Measurements from ENCODE around the gene CTNNA3. TPM values are rescaled to one million over a fixed set of nuclear protein-coding genes. Genes with fewer than 3 reads are reported as not detected.

The CTNNA3 gene
- total RNA-seq, 1 experiment from 2014 or later, result 0.85 TPM

GRCh38 chr10:66322777-66323176 lies 1373.2 kb downstream of the CTNNA3 start:
- TF ChIP-seq POLR2AphosphoS5 (IDR thresholded peaks at IDR 0.05; ENCODE audit: low read depth, low read length), result no peak
- intact Hi-C loops (cut with micrococcal nuclease; ENCODE audit: unreplicated experiment) (no loop called here), in situ Hi-C loops (cut with HindIII; ENCODE audit: low pct_unique_long_range_greater_than_20kb, low sequenced_read_pairs) (no loop called here)
- H3K9me3 ChIP-seq (ENCODE audit: control insufficient read depth, insufficient read depth, low read depth, low read length), result no peaks in the 10 kb centered on the region
- H3K36me3 ChIP-seq (ENCODE audit: control insufficient read depth, insufficient read depth, low read length), result no peaks in the 10 kb centered on the region
- H3K27me3 ChIP-seq (ENCODE audit: control insufficient read depth, insufficient read depth, low read length), result no peaks in the 10 kb centered on the region
- DNase-seq (ENCODE audit: low read depth, low spot score) (no peak), ATAC-seq (no peak)
- H3K27ac ChIP-seq (ENCODE audit: low read length), result no peak overlapping the region
- no TSS peak for BruUV-seq (replicated peaks)
- no peaks in the 10 kb centered on the region for H3K4me1 ChIP-seq (ENCODE audit: control insufficient read depth, insufficient read depth, low read length)
- ChIA-PET POLR2A (no interaction called here), CTCF (no interaction called here)
- no peak overlapping the region for H3K4me3 ChIP-seq (ENCODE audit: low read depth in 2 of 2, low read length in 2 of 2)

- H3K4me1 ChIP-seq (ENCODE audit: control insufficient read depth, insufficient read depth, low read length), result no peaks in the 10 kb centered on the region
- no peak for DNase-seq (ENCODE audit: low read depth, low spot score)
- H3K4me3 ChIP-seq (ENCODE audit: low read depth in 2 of 2, low read length in 2 of 2), result no peak overlapping the region
- in situ Hi-C loops (cut with HindIII; ENCODE audit: low pct_unique_long_range_greater_than_20kb, low sequenced_read_pairs), result no loop called here
- BruUV-seq (replicated peaks), result no TSS peak
- no peaks in the 10 kb centered on the region for H3K9me3 ChIP-seq (ENCODE audit: control insufficient read depth, insufficient read depth, low read depth, low read length)
- no peak for TF ChIP-seq TCF7L2 (IDR thresholded peaks at IDR 0.05; ENCODE audit: low read depth, low read length)
- TF ChIP-seq SIN3A (IDR thresholded peaks at IDR 0.05; ENCODE audit: borderline replicate concordance, insufficient read depth, low read depth, low read length), result no peak
- TF ChIP-seq REST (IDR thresholded peaks at IDR 0.05; ENCODE audit: insufficient read depth in 1 of 2, low read depth in 2 of 2, low read length in 1 of 2), result no peak
- TF ChIP-seq, protein P1, sequence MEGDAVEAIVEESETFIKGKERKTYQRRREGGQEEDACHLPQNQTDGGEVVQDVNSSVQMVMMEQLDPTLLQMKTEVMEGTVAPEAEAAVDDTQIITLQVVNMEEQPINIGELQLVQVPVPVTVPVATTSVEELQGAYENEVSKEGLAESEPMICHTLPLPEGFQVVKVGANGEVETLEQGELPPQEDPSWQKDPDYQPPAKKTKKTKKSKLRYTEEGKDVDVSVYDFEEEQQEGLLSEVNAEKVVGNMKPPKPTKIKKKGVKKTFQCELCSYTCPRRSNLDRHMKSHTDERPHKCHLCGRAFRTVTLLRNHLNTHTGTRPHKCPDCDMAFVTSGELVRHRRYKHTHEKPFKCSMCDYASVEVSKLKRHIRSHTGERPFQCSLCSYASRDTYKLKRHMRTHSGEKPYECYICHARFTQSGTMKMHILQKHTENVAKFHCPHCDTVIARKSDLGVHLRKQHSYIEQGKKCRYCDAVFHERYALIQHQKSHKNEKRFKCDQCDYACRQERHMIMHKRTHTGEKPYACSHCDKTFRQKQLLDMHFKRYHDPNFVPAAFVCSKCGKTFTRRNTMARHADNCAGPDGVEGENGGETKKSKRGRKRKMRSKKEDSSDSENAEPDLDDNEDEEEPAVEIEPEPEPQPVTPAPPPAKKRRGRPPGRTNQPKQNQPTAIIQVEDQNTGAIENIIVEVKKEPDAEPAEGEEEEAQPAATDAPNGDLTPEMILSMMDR (IDR thresholded peaks at IDR 0.05), result no peak
- no peak for TF ChIP-seq POLR2AphosphoS5 (IDR thresholded peaks at IDR 0.05; ENCODE audit: low read depth, low read length)
- no peaks in the 10 kb centered on the region for H3K36me3 ChIP-seq (ENCODE audit: control insufficient read depth, insufficient read depth, low read length)
- H3K27me3 ChIP-seq (ENCODE audit: control insufficient read depth, insufficient read depth, low read length), result no peaks in the 10 kb centered on the region
- CTCF ChIA-PET, result no interaction called here
- POLR2A ChIA-PET, result interaction anchor here (0.6 kb wide), 1 partner anchor 308 kb away, joined by 3 read pairs; no protein-coding TSS in a partner anchor
- no peak for ATAC-seq
- no peak overlapping the region for H3K27ac ChIP-seq (ENCODE audit: low read length)
- intact Hi-C loops (cut with micrococcal nuclease; ENCODE audit: unreplicated experiment), result no loop called here
These were observed 1374.0 kb downstream of the CTNNA3 start for GRCh38 chr10:66321723-66322665.

DNA sequence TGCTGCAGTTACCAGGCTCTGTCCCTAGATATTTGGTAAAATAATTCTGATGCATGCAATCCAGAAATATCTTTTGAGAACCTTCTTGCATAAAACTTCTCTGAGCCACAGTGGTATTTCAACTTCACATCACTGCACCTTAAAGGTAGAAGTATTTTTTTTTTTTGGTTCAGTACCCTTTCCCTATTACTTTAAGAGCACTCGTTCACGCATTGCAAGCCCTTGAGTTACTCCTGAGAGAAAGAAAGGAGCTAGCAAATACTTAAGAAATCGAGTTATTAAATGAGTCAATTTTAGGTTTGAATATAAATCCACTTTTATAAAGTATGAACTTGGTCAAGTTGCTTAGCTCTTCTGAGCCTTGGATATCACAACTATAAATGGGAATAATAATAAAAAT lies 1377.2 kb downstream of the CTNNA3 start:
- intact Hi-C loops (cut with micrococcal nuclease; ENCODE audit: unreplicated experiment) (no loop called here), in situ Hi-C loops (cut with HindIII; ENCODE audit: low pct_unique_long_range_greater_than_20kb, low sequenced_read_pairs) (no loop called here)
- H3K27ac ChIP-seq (ENCODE audit: low read length), result no peak overlapping the region
- ATAC-seq, result no peak
- H3K36me3 ChIP-seq (ENCODE audit: control insufficient read depth, insufficient read depth, low read length), result no peaks in the 10 kb centered on the region
- TF ChIP-seq TCF7L2 (IDR thresholded peaks at IDR 0.05; ENCODE audit: low read depth, low read length) (no peak), REST (IDR thresholded peaks at IDR 0.05; ENCODE audit: insufficient read depth in 1 of 2, low read depth in 2 of 2, low read length in 1 of 2) (no peak), SIN3A (IDR thresholded peaks at IDR 0.05; ENCODE audit: borderline replicate concordance, insufficient read depth, low read depth, low read length) (no peak), POLR2AphosphoS5 (IDR thresholded peaks at IDR 0.05; ENCODE audit: low read depth, low read length) (no peak)
- TF ChIP-seq, protein P1 (IDR thresholded peaks at IDR 0.05), result no peak
- no peaks in the 10 kb centered on the region for H3K27me3 ChIP-seq (ENCODE audit: control insufficient read depth, insufficient read depth, low read length)
- H3K9me3 ChIP-seq (ENCODE audit: control insufficient read depth, insufficient read depth, low read depth, low read length), result no peaks in the 10 kb centered on the region
- no peak for DNase-seq (ENCODE audit: low read depth, low spot score)
- H3K4me1 ChIP-seq (ENCODE audit: control insufficient read depth, insufficient read depth, low read length), result no peaks in the 10 kb centered on the region
- no TSS peak for BruUV-seq (replicated peaks)
- ChIA-PET POLR2A (no interaction called here), CTCF (no interaction called here)
- no peak overlapping the region for H3K4me3 ChIP-seq (ENCODE audit: low read depth in 2 of 2, low read length in 2 of 2)
